NCI-H2081 treated with DMSO at 0.1 percent for 48 hours (cell line): ENCODE data around the gene THOC6.

Experiments used
- DNase-seq: peaks from one replicate; lab custom pipeline; 2025; lab: John Stamatoyannopoulos, UW

THOC6 gene

DNA sequence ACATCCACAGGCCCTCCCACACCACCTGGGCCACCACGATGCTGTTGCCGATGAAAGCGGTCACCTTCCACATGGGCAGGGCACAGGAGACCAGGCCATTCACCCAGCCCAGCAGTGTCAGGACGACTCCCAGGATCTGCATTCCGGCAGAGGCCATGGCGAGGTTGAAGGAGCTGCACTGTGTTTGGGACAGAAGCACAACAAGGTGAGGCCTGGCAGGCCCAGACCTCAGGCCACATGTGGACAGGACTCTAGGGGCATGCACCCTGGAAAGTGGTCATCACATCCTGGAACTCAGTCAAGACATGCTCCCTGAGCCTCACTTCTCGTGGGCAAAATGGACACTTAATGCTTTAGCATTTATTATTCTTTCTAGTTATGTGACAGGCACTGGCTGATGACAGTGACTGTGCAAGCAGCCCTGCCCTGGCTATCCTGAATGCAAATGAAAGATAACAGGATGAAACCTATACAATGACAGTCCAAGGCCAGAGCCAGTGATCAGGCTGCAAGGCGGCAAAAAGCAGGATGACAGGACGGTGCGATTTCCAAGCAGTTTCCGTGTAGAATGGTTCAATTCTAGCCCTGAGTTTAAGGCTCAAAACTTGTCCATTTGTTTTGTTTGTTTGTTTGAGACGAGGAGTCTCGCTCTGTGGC is 7.8 kb upstream of the THOC6 start:
- no peak for DNase-seq

DNA sequence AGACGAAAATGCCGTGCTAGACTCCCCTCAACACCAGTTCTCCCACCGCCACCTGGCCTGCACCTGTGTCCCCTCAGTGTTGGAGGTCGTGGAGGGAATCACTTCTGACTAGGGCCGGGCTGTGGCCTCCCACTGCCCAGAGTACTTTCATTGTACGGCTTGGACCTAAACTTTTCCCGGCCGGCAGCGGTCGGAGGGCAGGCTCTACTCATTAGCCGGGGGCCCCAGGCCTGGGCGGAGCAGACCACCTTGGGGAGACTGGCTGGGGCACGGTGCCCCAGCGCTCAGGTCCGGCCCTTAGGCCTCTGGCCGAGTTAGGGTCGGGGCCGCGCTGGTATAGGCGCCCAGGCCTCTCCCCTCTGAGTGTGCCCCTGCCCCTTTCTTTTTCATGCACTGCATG is 6.5 kb upstream of the THOC6 start:
- DNase-seq = no peak

DNA sequence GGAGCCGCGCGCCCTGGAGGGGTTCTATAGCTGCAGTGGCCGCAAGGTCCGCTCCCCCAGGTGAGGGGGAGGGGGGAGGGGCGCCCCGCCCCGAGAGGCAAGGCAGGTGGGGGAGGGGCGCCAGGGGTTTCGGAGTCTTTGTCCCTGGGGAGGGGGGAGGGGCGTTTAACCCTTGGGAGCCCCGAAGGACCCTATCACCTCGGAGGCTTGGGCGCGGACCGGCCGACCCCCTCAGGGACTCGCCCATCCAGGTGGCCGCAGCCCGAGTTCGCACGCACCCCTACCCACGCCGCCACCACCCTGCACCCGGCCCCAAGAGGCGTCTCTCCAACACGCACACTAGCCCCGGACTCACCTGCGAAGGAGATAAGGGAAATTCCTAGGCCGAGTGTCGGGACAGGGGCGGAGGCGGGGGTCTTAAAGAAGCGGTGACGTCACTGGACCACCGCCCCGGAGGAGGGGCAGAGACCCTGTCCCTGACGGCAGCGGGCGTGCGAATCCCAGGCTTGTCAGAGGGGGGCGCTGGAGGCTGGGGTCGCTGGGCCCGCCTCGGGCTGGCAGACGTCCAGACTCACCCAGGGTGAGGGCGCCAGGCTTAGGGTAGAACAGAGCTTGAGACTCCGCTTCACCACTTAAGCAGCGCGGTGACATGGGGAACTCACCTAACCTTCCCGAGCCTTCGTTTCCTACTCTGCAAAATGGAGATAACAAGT is 5.9 kb upstream of the THOC6 start, which contains the start of gene CLDN6:
Gene CLDN6 (minus strand): TSS at position 390 of the 713 bp plus-strand sequence. CDS start 2,162 bp downstream, outside the sequence.
- no peak for DNase-seq

DNA sequence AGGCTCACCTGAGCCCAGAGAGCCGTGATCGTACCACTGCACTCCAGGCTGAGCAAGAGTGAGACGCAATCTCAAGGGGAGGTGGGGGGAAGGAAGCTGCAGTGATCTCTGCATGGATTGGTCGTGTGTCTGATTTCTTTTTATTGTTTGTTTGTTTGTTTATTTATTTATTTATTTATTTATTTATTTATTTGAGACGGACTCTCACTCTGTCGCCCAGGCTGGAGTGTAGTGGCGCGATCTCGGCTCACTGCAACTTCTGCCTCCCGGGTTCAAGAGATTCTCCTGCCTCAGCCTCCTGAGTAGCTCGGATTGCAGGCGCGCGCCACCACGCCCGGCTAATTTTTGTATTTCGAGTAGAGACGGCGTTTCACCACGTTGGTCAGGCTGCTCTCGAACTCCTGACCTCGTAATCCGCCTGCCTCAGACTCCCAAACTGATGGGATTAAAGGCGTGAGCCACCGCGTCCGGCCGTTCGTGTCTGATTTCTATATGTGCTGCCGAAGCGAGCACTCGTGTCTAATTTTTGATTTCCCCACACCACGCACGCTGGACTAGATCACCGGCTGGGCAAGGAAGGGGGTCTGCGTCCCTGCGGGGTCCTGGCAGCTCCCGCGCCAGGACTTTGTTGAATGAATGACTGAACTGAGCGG is 4.1 kb upstream of the THOC6 start:
- no peak for DNase-seq

DNA sequence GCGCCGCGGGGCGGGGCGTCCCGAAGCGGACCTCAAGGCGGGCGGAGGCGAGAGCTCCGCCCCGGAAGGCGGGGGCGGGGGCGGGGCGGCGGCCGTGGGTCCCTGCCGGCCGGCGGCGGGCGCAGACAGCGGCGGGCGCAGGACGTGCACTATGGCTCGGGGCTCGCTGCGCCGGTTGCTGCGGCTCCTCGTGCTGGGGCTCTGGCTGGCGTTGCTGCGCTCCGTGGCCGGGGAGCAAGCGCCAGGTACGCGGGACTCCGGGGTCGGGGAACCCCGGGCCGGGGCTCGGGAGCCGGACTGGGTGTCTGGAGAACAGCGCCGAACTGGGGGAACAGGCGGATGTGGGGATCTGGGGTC is 3.6 kb upstream of the THOC6 start, which contains the start of gene TNFRSF12A:
Gene TNFRSF12A (plus strand): TSS at position 122 of the 357 bp plus-strand sequence. CDS start 30 bp downstream, at position 152.
- DNase-seq = no peak

DNA sequence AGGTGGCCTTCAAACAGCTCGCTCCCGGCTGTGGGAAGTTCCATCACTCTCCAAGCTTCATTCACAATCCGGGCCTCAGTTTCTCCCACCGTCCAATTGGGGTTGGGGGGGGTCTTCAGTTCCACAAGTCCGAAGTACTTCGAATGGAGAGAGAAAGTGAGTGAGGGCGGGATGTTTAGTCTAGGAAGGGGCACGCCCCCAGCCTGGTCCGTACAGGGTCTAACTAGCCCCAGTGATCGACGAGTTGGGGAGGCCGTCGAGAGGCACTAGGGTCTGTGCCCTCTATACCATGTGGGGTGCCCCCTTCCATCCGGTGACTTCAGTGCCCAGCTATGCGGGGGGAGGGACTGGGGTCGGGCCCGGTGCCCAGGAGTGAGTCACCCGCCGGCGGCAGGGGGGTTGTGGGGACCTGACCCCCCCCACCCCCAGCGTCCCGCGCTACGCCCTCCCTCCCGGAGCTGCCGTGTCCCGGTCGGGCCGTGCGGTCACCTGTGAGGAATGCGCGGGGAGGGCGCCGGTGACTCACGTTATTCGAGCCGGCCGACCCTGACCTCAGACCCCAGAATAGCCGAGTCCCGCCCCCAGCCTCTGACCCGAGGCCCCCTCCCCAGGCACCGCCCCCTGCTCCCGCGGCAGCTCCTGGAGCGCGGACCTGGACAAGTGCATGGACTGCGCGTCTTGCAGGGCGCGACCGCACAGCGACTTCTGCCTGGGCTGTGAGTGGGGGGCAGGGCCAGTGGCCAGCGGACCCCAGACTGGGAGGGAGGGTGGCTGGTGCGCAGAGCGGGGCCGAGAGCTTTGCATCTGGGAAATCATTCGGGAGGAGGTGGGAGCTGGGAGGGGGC is 3.0 kb upstream of the THOC6 start:
- no peak for DNase-seq

DNA sequence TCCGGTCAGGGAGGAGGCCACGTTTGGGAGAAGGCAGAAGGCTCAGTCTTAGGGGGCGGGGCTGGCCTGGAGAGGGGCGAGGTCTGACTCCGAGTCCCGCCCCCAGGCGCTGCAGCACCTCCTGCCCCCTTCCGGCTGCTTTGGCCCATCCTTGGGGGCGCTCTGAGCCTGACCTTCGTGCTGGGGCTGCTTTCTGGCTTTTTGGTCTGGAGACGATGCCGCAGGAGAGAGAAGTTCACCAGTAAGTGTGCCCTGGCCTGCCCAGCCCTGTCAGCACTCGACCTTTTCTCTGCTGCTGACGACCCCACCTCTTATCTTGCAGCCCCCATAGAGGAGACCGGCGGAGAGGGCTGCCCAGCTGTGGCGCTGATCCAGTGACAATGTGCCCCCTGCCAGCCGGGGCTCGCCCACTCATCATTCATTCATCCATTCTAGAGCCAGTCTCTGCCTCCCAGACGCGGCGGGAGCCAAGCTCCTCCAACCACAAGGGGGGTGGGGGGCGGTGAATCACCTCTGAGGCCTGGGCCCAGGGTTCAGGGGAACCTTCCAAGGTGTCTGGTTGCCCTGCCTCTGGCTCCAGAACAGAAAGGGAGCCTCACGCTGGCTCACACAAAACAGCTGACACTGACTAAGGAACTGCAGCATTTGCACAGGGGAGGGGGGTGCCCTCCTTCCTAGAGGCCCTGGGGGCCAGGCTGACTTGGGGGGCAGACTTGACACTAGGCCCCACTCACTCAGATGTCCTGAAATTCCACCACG is 2.2 kb upstream of the THOC6 start:
- no peak for DNase-seq

DNA sequence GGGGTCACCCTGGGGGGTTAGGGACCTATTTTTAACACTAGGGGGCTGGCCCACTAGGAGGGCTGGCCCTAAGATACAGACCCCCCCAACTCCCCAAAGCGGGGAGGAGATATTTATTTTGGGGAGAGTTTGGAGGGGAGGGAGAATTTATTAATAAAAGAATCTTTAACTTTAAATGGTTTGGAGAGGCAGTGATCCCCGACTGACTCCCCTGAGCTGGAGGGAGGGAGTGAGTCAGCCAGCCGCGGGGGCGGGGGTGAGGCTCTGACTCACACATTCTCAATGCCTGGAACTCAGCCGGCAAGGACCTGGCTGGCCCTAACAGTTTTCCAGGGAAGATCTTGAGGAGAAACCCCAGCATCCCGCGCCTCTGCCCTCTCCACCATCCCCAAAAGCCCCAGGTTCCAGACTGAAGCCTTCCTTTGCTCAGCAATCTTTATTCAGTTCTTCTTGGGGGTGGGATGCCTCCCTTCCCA is 1.6 kb upstream of the THOC6 start:
- no peak for DNase-seq

DNA sequence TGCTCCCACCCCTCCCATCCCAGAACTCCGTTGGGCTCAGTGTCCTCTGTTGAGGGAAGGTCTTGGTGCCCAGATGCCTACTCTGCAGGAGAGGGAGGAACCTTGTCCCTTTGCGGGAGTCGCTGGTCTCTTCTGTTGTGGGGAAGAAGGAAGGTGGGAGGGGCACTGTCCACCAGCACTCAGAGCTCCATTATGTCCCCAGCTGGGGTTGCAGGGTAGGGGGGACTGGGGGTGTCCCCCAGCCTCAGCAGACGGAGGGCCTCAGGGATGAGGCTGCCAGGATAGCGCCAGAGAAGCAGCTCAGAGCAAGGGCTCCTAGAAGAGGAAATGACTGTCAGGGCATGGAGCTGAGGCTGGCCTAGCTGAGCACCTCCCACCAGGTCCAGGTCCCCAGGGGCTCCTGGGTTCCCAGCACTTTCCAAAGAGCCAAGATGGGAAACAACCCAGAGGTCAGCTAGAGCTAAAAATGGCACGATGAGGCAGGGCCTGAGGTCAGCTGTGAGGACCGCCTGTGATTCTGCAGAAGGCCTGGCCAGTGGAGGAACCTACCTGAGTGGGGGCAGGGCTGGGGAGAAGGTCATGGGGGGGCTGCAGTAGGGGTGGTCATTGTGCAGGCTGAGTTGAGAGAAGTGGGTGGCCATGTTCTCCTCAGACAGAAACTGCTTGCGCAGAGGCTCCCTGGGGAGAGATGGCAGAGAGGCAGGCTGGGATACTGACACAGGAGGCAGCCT is 986 bp upstream of the THOC6 start:
- DNase-seq = no peak

DNA sequence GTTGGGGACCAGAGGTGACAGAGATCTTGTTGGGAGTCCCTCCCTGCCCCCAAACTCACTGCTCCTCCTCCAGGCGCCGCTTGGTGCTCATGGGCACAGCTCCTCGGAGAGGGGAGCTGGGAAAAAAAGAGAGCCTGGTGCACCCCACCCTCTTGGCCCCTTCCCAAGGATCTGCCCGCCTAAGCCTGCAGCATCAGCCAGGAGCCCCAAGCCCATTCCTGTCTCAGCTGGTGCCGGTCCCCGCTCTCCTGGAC is 493 bp upstream of the THOC6 start:
- DNase-seq = no peak

DNA sequence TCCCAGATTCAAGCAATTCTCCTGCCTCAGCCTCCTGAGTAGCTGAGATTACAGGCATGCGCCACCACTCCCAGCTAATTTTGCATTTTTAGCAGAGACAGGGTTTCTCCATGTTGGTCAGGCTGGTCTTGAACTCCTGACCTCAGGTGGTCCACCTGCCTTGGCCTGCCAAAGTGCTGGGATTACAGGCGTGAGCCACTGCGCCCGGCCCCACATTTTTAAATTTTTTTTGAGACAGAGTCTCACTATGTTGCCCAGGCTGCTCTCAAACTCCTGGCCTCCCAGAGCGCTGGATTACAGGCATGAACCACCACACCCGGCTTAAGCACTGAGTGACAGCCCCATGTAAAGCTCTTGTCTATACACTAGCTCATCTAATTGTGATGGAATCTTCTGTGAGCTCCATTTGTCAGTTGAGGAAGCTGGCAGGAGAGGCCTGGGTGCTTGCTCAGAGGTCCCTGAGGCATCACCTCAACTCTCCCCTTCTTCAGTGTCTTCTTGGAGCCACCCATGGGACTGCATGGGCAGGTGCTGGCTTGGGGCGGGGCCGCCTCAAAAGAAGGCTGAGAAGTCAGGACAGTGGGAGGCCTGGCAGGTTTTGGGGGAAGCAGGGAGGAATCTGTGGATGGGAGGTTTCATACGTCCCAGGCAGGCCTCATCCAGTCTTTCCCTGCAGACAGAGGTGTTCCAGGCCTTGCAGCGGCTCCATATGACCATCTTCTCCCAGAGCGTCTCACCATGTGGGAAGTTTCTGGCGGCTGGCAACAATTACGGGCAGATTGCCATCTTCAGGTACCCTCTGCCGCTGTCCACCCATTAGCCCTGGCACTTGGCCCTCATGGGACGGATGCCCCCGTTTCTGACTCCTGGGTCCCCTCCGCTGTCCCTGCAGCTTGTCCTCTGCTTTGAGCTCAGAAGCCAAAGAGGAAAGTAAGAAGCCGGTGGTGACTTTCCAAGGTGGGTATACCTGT is 1.5 kb downstream of the THOC6 start:
- no peak for DNase-seq

DNA sequence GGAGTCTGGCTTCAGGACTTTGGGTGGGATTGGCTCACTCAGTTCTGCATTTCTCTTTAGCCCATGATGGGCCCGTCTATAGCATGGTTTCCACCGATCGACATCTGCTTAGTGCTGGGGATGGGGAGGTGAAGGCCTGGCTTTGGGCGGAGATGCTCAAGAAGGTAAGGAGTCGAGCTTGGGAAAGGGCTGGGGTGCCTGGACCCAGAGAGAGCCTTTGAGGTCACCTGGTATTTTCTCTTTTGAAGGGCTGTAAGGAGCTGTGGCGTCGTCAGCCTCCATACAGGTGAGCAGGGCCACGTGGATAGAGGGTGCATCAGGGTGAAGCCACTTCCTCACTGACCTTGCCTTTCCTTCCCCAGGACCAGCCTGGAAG is 2.2 kb downstream of the THOC6 start:
- DNase-seq = no peak

DNA sequence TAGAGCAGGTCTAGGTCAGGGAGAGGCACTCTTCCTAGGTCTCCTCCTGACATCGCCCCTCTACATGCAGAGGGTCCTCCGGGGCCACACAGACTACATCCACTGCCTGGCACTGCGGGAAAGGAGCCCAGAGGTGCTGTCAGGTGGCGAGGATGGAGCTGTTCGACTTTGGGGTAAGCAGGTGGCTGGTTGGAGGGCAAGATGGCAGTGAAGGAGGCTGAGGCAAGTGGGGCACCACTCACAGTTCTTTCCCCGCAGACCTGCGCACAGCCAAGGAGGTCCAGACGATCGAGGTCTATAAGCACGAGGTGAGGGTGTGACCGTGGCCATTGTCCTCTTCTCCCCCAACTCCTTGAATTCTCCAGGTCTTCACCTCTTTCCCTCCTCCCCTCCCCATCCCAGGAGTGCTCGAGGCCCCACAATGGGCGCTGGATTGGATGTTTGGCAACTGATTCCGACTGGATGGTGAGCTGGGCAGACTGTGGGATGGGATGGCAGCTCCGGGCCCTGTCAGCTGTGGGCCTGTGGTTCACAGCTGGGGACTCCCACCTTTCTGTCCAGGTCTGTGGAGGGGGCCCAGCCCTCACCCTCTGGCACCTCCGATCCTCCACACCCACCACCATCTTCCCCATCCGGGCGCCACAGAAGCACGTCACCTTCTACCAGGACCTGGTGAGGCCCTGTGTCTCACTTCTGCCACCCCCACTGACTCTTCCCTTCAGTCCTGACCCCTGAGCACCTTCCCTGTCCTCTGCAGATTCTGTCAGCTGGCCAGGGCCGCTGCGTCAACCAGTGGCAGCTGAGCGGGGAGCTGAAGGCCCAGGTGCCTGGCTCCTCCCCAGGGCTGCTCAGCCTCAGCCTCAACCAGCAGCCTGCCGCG is 3.0 kb downstream of the THOC6 start:
- DNase-seq = no peak

DNA sequence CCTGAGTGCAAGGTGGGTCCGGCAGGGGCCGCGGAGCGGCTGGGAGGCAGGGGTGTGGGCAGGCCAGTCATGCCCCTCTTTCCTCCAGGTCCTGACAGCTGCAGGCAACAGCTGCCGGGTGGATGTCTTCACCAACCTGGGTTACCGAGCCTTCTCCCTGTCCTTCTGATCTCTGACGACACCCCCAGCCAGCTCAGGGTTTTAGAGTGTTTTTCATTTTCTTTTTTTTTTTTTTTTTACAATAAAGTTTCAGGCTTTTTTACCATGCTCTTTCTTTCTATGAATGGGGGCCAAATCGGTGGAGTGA is 3.6 kb downstream of the THOC6 start:
- DNase-seq = no peak

DNA sequence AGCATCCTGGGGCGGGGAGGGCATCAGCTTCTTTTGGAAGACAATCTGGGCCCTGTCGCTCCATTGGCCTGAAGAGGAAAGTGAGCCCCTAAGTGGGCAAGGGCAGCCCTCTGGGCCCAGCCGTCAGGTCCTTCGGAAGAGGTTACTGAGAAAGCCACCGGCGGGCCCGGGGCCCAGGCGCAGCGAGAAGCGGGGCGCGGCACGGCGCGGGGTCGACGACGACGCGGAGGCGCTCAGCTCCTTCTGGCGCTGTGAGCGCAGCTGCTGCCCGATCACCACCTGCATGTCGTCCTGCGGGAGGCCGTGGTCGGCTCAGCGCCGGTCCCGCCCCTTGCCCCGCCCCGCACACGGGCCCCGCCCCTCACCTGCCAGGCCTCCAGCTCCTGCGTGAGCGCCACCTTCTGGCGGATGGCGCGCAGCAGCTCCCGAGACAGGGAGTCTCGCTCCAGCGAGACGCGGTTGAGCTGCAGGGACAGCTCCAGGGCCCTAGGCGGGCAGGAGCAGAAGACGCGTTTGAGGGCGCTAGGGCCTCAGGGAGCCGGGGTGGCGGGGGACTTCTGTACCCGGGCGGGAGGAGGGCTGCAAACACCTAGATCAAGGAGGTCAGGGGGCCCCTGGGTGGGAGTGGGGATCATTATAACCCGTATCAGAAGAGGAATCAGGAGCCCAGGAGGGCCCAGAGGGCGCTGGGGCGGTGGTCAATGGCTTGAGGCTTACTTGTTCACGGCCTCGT is 4.3 kb downstream of the THOC6 start:
- DNase-seq = peak; percentile 29

DNA sequence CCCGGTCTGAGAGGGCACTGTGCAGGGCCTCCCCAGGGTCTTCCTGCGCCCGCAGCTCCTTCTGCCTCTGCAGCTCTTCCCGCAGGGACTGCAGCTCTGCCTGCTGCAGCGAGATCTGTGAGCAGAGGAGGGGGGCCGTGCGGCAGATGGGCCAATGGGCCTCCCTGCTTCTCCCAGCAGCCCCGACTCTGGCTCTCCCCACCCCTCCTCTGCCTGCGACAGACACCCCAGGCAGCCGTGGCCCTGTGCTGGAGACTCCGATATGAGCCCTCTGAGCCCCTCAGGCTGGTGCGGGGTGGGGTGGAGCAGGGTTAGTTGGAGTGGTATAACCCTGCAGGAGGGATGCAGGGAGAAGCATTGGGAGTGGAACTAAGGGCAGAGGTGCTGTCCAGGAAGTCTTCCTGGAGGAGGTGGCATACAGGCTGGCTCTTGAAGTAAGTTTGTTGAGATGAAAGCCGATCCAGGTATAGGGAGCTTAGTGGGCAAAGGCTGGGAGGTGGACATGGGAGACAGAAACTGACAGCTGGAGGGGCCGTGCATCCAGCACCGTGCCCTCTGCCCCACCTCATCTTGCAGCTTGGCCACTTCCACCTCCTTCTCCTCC is 5.0 kb downstream of the THOC6 start:
- DNase-seq = no peak

DNA sequence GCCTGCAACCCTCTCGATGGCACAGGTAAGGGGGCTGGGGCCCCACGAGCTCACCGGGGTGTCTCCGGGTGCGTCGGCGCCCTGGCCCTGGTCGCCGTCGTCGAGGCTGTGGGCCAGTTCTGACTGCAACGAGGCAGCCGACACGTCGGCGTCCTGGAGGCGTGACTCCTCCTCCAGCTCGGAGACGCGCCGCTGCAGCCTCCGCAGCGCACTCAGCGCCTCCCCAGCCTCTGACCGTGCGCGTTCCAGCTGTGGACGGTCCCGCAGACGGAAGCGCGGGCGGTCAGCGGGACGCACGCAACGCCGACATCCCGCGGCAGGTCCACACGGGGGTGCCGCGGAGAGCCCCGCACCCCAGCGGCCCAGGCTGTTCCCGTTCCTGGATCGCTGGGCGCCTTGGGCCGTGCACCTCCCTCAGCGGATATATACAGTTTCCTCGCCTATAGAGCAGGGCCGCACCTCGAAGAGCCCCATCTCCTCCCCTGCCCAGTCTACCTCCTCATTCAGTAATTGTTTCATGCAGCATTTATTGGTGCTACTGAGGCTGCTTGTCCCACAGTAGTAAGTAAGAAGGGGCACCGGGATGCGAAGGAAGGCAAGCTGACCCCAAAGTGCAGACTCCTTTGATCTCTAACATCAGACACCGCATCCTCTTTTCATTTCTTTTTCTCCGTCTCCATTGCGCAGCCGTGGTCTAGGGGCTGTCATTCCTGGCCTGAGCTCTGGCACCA is 5.8 kb downstream of the THOC6 start:
- no peak for DNase-seq
